ENCODE results near the gene KCNIP1.

KCNIP1 gene

GRCh38 chr5:170628028-170628427 is 124.2 kb downstream of the KCNIP1 start:
- Histone ChIP-seq H3K27me3 (replicated peaks) (no peaks in the 10 kb centered on the region), H3K4me3 (ENCODE audit: low read depth, low read length) (no peak overlapping the region), H3K27ac (no peak overlapping the region), H3K36me3 (replicated peaks) (no peaks in the 10 kb centered on the region)
- in situ Hi-C loops (cut with HindIII; ENCODE audit: low pct_ligation_motif_present, low sequenced_read_pairs) = no loop called here
- TF ChIP-seq CTCF (IDR thresholded peaks at IDR 0.05; ENCODE audit: low read depth, low read length, missing control alignments) = no peak
- no peak for DNase-seq

DNA sequence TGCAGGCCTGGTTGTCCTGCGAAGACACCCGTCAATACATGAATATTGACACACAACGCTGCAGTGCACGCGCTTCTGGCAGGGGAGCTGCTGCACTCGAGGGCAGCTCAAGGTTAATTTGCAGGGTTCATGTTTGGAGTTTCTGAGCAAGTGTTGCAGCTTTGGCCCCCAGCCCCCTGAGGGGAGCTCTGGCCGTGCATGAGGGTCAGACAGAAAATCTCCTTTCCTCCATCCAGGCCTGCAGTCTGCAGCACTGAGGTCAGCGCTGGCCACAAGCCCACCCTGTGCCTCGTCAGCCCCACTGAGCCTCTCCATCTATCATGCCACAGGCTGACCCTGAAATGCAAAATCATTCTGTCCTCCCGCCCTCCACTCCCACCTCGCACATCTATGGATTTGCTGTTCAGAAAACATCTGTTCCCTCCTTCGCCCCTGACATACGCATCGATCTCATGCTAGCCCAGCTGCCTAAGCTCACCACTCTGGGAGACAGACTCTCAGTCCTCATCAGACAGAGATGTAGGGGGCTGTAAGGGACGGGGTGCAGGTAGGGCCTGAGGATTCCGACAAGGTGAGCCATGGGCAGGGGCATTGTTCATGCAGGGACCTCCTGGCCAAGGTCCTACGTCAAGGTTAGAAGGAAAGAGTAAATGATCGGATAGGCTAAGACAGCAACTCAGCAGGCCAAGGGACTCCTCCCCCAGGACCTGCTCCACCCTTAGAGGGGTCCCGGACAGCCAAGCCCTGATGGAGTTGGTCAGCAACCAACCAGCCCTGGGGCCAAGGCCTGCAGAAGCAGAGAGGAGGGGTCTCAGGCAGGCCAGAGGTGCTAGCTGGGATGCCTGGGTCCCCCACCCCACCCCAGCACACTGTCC is 125.1 kb downstream of the KCNIP1 start:
- no peak for TF ChIP-seq CTCF (IDR thresholded peaks at IDR 0.05; ENCODE audit: low read depth, low read length, missing control alignments)
- in situ Hi-C loops (cut with HindIII; ENCODE audit: low pct_ligation_motif_present, low sequenced_read_pairs) = no loop called here
- DNase-seq = no peak
- Histone ChIP-seq H3K27ac (no peak overlapping the region), H3K36me3 (replicated peaks) (no peaks in the 10 kb centered on the region), H3K4me3 (ENCODE audit: low read depth, low read length) (no peak overlapping the region), H3K27me3 (replicated peaks) (no peaks in the 10 kb centered on the region)

DNA sequence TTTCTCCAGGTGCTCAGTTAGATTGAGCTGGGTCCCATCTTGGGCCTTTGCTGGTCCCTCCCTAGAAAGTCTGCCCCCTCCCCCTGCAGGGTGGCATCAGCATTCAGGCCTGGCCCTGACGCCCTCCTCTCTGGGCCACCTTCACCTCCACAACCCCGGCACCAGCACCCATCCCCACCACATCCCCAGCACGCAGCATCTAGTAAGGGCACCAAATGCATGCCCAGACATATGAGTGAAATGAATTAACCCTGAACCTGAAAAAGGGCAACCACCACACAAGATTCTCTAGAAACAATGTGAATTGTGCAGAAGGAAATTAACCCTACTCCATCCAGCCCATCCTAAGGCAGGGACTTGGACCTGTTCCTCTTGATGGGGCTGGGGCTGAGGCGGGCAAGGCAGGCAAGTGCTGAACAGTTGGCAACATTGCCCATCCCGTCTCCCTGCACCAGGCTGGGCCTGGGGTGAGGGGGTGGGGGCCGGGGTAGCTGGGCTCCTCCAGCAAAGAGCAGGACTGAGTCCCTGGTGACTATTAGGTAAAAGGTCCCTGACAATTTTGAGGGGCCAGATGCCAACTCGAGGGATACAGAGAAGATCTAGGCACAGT is 125.9 kb downstream of the KCNIP1 start:
- no peak for DNase-seq
- Histone ChIP-seq H3K27ac (no peak overlapping the region), H3K36me3 (replicated peaks) (no peaks in the 10 kb centered on the region), H3K4me3 (ENCODE audit: low read depth, low read length) (no peak overlapping the region), H3K27me3 (replicated peaks) (no peaks in the 10 kb centered on the region)
- in situ Hi-C loops (cut with HindIII; ENCODE audit: low pct_ligation_motif_present, low sequenced_read_pairs) = no loop called here
- TF ChIP-seq CTCF (IDR thresholded peaks at IDR 0.05; ENCODE audit: low read depth, low read length, missing control alignments) = no peak

DNA sequence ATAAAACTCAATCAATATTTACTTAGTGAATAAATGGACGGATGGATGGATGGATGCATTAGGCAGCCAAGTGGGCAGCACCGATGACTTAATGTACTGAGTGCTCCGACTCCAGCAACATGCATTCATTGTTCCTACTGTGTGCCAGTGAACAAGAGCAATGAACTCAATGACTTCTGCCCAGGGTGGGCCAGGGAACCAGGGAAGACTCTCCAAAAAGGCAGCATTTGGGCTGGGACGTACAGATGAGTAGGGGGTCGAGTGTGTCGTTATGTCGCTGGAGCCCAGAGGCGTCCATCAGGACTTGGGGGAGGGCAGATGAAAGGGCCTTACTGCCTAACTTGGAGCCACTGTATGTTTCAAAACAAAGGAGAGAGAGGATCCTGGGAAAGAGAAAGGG is 126.4 kb downstream of the KCNIP1 start:
- Histone ChIP-seq H3K27ac (no peak overlapping the region), H3K36me3 (replicated peaks) (no peaks in the 10 kb centered on the region), H3K4me3 (ENCODE audit: low read depth, low read length) (no peak overlapping the region), H3K27me3 (replicated peaks) (no peaks in the 10 kb centered on the region)
- no peak for TF ChIP-seq CTCF (IDR thresholded peaks at IDR 0.05; ENCODE audit: low read depth, low read length, missing control alignments)
- in situ Hi-C loops (cut with HindIII; ENCODE audit: low pct_ligation_motif_present, low sequenced_read_pairs) = no loop called here
- DNase-seq = no peak

DNA sequence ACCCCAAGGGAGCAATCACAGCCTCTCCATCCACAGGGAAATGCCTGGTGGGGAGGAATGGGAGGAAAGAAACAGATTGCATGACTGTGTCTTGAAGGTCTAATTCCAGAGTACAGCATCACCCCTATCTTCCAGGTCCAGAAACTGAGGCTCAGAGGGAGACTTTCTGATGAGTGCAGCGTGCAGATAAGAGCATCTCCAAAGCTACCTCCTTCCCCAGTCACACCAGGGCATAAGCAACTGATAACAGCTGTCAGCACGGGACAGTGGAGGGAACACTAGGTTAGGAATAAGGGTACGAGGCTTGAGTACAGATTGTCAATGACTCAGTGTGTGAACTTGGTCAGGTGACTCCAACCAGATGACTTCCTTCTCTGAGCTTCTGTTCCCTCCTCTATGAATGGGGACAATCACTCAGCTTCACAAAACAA is 126.9 kb downstream of the KCNIP1 start:
- DNase-seq = no peak
- TF ChIP-seq CTCF (IDR thresholded peaks at IDR 0.05; ENCODE audit: low read depth, low read length, missing control alignments) = no peak
- Histone ChIP-seq H3K27ac (no peak overlapping the region), H3K27me3 (replicated peaks) (no peaks in the 10 kb centered on the region), H3K4me3 (ENCODE audit: low read depth, low read length) (no peak overlapping the region), H3K36me3 (replicated peaks) (no peaks in the 10 kb centered on the region)
- in situ Hi-C loops (cut with HindIII; ENCODE audit: low pct_ligation_motif_present, low sequenced_read_pairs) = no loop called here

Data from brain microvascular endothelial cell (primary cell).